NB4 (cell line): ENCODE measurements around the gene IL17D.
"Not testable (repeated sequence)": the region's sequence is repeated elsewhere in the genome, so short reads cannot be mapped to it uniquely, and the experiment has no call there.

Experiments
- DNase-seq: peaks from one replicate; pipeline ENCODE4 v3.0.0; 2010; ENCODE audit warnings: low read depth
- H3K4me3 ChIP-seq: one replicate; pipeline ENCODE4 v1.5.1; 2011; ENCODE audit warnings: mild to moderate bottlenecking, low read depth, low read length, moderate library complexity
- MYC ChIP-seq: IDR thresholded peaks from 2 replicates; pipeline ENCODE4 v1.6.1; 2011; ENCODE audit warnings: low read depth, low read length
- POLR2A ChIP-seq: IDR thresholded peaks from 2 replicates; pipeline ENCODE4 v1.6.1; 2011; ENCODE audit warnings: mild to moderate bottlenecking; ENCODE audit not compliant: insufficient read length; ENCODE audit errors: extremely low read depth
- TF ChIP-seq, protein P1 (sequence below): IDR thresholded peaks from one replicate; pipeline ENCODE4 v1.5.1; 2012; ENCODE audit warnings: low read depth, low read length
- TF ChIP-seq, protein P2 (sequence below): IDR thresholded peaks from 2 replicates; pipeline ENCODE4 v1.6.1; 2011; ENCODE audit warnings: low read depth, low read length

IL17D gene

DNA sequence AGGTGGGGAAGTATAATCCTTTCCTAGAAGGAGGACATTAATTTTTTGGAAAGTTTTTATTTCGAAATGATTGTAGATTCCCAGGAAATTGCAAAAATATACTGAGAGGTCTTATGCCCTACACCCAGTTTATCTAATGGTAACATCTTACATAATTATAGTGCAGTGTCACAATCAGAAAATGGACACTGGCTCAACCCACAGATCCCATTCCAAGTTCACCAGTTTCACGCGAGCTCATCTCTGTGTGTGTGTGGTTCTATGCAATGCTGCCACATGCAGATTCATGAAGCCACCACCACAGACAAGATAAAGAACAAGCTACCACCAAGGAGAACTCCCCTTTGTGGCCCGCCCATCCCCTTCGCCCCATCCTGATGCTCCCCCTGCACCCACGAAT is 24.4 kb downstream of the IL17D start:
- no peak overlapping the region for H3K4me3 ChIP-seq
- no peak for TF ChIP-seq MYC
- TF ChIP-seq, protein P1, sequence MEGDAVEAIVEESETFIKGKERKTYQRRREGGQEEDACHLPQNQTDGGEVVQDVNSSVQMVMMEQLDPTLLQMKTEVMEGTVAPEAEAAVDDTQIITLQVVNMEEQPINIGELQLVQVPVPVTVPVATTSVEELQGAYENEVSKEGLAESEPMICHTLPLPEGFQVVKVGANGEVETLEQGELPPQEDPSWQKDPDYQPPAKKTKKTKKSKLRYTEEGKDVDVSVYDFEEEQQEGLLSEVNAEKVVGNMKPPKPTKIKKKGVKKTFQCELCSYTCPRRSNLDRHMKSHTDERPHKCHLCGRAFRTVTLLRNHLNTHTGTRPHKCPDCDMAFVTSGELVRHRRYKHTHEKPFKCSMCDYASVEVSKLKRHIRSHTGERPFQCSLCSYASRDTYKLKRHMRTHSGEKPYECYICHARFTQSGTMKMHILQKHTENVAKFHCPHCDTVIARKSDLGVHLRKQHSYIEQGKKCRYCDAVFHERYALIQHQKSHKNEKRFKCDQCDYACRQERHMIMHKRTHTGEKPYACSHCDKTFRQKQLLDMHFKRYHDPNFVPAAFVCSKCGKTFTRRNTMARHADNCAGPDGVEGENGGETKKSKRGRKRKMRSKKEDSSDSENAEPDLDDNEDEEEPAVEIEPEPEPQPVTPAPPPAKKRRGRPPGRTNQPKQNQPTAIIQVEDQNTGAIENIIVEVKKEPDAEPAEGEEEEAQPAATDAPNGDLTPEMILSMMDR, result no peak
- no peak for TF ChIP-seq POLR2A
- TF ChIP-seq, protein P2, sequence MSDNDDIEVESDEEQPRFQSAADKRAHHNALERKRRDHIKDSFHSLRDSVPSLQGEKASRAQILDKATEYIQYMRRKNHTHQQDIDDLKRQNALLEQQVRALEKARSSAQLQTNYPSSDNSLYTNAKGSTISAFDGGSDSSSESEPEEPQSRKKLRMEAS, result no peak
- no peak for DNase-seq

DNA sequence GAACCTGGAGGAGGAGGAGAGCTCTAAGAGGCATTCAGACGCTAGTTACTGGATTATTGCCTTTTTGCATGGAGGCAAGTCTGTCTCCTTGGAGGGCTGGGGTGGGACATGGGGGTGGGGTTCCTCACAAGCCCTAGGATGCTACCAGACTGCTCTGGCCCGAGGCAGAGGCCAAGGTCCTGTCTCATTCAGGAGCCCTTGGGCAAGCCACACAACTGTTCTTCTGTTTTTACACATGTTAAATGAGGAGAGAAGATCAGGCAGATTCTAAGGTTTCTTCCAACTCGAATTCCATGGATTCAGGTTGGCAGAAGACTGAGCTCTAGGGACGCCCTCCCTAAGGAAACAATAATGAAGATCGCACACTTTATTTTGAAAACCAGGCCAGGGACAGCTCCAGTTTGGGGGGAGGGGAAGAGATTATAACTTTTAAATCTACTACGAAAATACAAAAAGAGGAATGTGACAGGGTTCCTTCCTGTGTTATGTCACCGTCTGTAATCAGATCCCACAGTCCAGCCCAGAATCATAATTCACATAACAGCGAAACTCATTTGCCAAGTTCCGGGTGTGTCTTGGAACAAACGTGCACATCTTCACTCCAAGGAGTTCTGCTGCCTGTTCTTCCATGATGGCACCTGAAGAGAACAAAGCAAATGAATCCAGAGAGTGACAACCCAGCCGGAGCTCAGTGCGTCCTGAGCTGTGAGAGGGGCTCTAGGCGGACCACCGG is 25.2 kb downstream of the IL17D start:
- DNase-seq, result no peak
- TF ChIP-seq, protein P2, result no peak
- no peak for TF ChIP-seq MYC
- TF ChIP-seq, protein P1, result no peak
- TF ChIP-seq POLR2A, result no peak
- H3K4me3 ChIP-seq, result no peak overlapping the region

DNA sequence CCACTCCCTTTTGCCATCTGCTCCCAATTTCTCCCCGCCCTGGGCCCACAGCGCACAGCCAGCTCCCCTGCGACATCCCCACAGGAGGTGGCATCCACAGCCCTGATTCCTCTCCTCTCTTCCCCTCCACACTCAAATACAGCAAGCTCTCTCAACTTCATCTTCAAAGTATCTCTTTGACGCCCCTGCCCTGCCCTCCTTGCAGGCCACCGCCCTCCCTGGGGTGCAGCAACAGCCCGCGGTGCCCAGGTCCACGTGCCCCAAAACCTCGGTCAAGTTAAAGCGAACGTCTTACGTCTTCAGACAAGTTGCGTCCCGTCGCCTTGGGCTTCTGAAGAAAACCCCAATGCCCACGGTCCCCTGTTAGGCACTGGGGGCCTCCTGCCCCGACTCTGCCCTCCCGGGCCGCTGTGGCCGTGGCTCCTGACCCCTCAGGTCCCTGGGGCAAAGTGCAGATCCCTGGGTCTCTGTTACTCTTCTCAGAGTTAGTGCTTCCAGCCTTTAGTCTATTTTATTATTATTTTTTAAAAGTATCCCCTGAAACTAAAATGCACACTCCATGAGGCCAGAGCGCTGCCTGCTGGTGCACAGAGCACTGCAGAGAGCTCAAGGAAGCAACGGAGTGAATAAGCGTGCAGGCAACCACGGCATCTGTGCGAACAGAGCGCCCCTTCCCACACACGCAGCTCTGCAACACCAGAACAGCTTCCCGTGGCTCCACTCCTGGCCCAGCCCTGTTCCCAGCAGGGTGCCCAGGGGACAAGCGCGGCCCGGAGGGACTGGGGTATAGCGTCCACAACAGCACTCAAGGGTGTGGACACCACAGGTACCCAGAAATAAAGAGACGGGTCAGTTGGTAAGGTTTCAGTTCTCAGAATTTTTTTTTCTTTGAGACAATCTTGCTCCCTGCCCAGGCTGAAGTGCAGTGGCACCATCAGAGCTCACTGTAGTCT is 26.4 kb downstream of the IL17D start:
- no peak for DNase-seq
- TF ChIP-seq POLR2A, result no peak
- TF ChIP-seq, protein P2, result no peak
- TF ChIP-seq, protein P1, result no peak
- TF ChIP-seq MYC, result no peak
- no peak overlapping the region for H3K4me3 ChIP-seq

DNA sequence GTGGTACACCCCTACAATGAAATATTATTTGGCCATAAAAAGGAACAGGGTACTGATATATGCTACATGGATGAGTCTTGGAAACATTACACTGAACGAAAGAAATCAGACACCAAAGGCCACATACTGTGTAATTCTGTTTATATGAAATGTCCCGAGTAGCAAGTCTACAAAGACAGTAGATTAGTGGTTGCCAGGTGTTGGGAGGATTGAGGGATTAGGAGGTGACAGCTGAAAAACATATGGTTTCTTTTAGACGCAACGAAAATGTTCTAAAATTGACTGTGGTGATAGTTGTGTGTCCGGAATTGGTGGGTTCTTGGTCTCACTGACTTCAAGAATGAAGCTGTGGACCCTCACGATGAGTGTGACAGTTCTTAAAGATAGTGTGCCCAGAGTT is 35.1 kb downstream of the IL17D start:
- TF ChIP-seq MYC (no peak), POLR2A (no peak)
- TF ChIP-seq, protein P2, result no peak
- TF ChIP-seq, protein P1, result no peak
- H3K4me3 ChIP-seq, result no peak overlapping the region
- DNase-seq, result no peak

DNA sequence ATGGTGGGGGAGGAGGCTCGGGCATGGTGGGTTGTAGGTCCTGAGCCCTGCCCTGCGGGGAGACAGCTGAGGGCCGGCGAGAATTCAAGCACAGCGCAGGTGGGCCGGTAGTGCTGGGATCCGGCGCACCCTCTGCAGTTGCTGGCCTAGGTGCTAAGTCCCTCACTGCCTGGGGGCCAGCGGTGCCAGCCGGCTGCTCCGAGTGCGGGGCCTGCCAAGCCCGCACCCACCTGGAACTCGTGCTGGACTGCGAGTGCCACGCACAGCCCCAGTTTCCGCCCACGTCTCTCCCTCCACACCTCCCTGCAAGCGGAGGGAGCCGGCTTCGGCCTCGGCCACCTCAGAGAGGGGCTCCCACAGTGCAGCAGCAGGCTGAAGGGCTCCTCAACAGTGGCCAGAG is 36.5 kb downstream of the IL17D start:
- no peak overlapping the region for H3K4me3 ChIP-seq
- no peak for DNase-seq
- TF ChIP-seq MYC, result no peak
- TF ChIP-seq, protein P1, result no peak
- TF ChIP-seq, protein P2, result no peak
- TF ChIP-seq POLR2A, result no peak

DNA sequence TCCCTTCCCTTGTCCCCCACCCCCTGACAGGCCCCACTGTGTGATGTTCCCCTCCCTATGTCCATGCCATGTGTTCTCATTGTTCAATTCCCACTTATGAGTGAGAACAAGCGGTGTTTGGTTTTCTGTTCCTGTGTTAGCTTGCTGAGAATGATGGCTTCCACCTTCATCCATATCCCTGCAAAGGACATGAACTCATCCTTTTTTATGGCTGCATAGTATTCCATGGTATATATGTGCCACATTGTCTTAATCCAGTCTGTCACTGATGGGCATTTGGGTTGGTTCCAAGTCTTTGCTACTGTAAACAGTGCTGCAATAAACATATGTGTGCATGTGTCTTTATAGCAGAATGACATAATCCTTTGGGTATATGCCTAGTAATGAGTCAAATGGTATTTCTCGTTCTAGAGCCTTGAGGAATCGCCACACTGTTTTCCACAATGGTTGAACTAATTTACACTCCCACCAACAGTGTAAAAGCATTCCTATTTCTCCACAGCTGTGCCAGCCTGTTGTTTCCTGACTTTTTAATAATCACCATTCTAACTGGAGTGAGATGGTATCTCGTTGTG is 40.4 kb downstream of the IL17D start:
- not testable (repeated sequence) for H3K4me3 ChIP-seq, DNase-seq
